Measurements from ENCODE around the gene TEX22.

- TF ChIP-seq POLR2AphosphoS5 (IDR thresholded peaks at IDR 0.05) (peak in 2 of 4 donors; percentile 57 to 60), CTCF (IDR thresholded peaks at IDR 0.05) (peak; percentile 11 to 86 (median 46))
These were observed 16.4 kb downstream of the TEX22 start for GRCh38 chr14:105414456-105415371.

Data from sigmoid colon (tissue), 4 donors.